H9 (cell line): Measurements from ENCODE around the gene MRPS34. TPM values are rescaled to one million over a fixed set of nuclear protein-coding genes. Genes with fewer than 3 reads are reported as not detected.

ENCODE experiments used
- DNase-seq: peaks from one replicate; pipeline ENCODE4 v3.0.0-alpha.2; 2017
- H2AFZ ChIP-seq: one replicate; pipeline ENCODE4 v1.6.1; 2013; ENCODE audit warnings: mild to moderate bottlenecking, low read length, control low read depth, moderate library complexity
- H2AK5ac ChIP-seq: 2 replicates; pipeline ENCODE4 v1.6.1; 2013; ENCODE audit warnings: low read length, control low read depth, mixed read lengths; ENCODE audit not compliant: insufficient read length
- H2BK120ac ChIP-seq: one replicate; pipeline ENCODE4 v1.6.1; 2013; ENCODE audit warnings: low read depth, mild to moderate bottlenecking, low read length, control low read depth, inconsistent platforms; ENCODE audit not compliant: poor library complexity, severe bottlenecking
- H2BK12ac ChIP-seq: 2 replicates; pipeline ENCODE4 v1.6.1; 2013; ENCODE audit warnings: low read length, control low read depth, mixed read lengths, low read depth; ENCODE audit not compliant: insufficient read length
- H2BK15ac ChIP-seq: 2 replicates; pipeline ENCODE4 v1.6.1; 2013; ENCODE audit warnings: low read depth, low read length, control low read depth
- H2BK20ac ChIP-seq: one replicate; pipeline ENCODE4 v1.6.1; 2013; ENCODE audit warnings: low read depth, mild to moderate bottlenecking, low read length, control low read depth, inconsistent platforms; ENCODE audit not compliant: poor library complexity, severe bottlenecking
- H2BK5ac ChIP-seq: 2 replicates; pipeline ENCODE4 v1.6.1; 2013; ENCODE audit warnings: low read length, control low read depth, mixed read lengths; ENCODE audit not compliant: insufficient read length
- H3K14ac ChIP-seq: 2 replicates; pipeline ENCODE4 v1.6.1; 2013; ENCODE audit warnings: low read length, control low read depth; ENCODE audit not compliant: insufficient read depth
- H3K18ac ChIP-seq: 2 replicates; pipeline ENCODE4 v1.6.1; 2013; ENCODE audit warnings: low read depth, mild to moderate bottlenecking, mixed read lengths, low read length, control low read depth; ENCODE audit not compliant: insufficient read length
- H3K23ac ChIP-seq: 2 replicates; pipeline ENCODE4 v1.6.1; 2013; ENCODE audit warnings: low read length, control low read depth, mixed read lengths, low read depth; ENCODE audit not compliant: insufficient read length
- H3K23me2 ChIP-seq: 2 replicates; pipeline ENCODE4 v1.6.1; 2013; ENCODE audit warnings: low read depth, mild to moderate bottlenecking, mixed read lengths, low read length, control low read depth; ENCODE audit not compliant: insufficient read length, poor library complexity, severe bottlenecking
- H3K27ac ChIP-seq: 2 replicates; pipeline ENCODE4 v1.5.1; 2013; ENCODE audit warnings: low read length, control low read depth, mixed read lengths, low read depth; ENCODE audit not compliant: insufficient read length
- H3K27me3 ChIP-seq: 2 replicates; pipeline ENCODE4 v1.6.1; 2013; ENCODE audit warnings: low read length, control low read depth, inconsistent platforms; ENCODE audit not compliant: insufficient read depth
- H3K4ac ChIP-seq: 2 replicates; pipeline ENCODE4 v1.6.1; 2013; ENCODE audit warnings: low read depth, mild to moderate bottlenecking, control low read depth, inconsistent platforms, low read length, moderate library complexity
- H3K4me1 ChIP-seq: 2 replicates; pipeline ENCODE4 v1.6.1; 2013; ENCODE audit warnings: low read length, control low read depth, inconsistent platforms; ENCODE audit not compliant: insufficient read depth
- H3K4me2 ChIP-seq: 2 replicates; pipeline ENCODE4 v1.6.1; 2013; ENCODE audit warnings: low read length, control low read depth, mixed read lengths; ENCODE audit not compliant: insufficient read length, insufficient read depth
- H3K56ac ChIP-seq: 2 replicates; pipeline ENCODE4 v1.6.1; 2013; ENCODE audit warnings: low read depth, mild to moderate bottlenecking, mixed read lengths, low read length, control low read depth; ENCODE audit not compliant: insufficient read length
- H3K79me1 ChIP-seq: 2 replicates; pipeline ENCODE4 v1.6.1; 2013; ENCODE audit warnings: low read depth, mild to moderate bottlenecking, moderate library complexity, low read length, control low read depth, inconsistent platforms; ENCODE audit not compliant: insufficient read depth, poor library complexity, severe bottlenecking
- H3K79me2 ChIP-seq: 2 replicates; pipeline ENCODE4 v1.6.1; 2013; ENCODE audit warnings: low read length, control low read depth, inconsistent platforms; ENCODE audit not compliant: insufficient read depth
- H3K9ac ChIP-seq: 2 replicates; pipeline ENCODE4 v1.6.1; 2013; ENCODE audit warnings: low read length, control low read depth, mixed read lengths; ENCODE audit not compliant: insufficient read length; ENCODE audit errors: extremely low read depth
- H3K9me3 ChIP-seq: one replicate; pipeline ENCODE4 v1.6.1; 2013; ENCODE audit warnings: low read depth, low read length, inconsistent platforms; ENCODE audit not compliant: control insufficient read depth
- H3T11ph ChIP-seq: one replicate; pipeline ENCODE4 v1.6.1; 2013; ENCODE audit warnings: mild to moderate bottlenecking, low read length, control low read depth, inconsistent platforms
- H4K20me1 ChIP-seq: one replicate; pipeline ENCODE4 v1.6.1; 2013; ENCODE audit not compliant: control insufficient read depth, insufficient read length, insufficient read depth
- H4K5ac ChIP-seq: 2 replicates; pipeline ENCODE4 v1.6.1; 2013; ENCODE audit warnings: low read depth, mild to moderate bottlenecking, mixed read lengths, low read length, control low read depth; ENCODE audit not compliant: insufficient read length
- H4K8ac ChIP-seq: replicated peaks from 2 replicates; pipeline ENCODE4 v1.6.1; 2013; ENCODE audit warnings: low read length, control low read depth, mixed read lengths, low read depth; ENCODE audit not compliant: insufficient read length
- H4K91ac ChIP-seq: 2 replicates; pipeline ENCODE4 v1.6.1; 2013; ENCODE audit warnings: low read depth, mild to moderate bottlenecking, moderate library complexity, mixed read lengths, low read length, control low read depth; ENCODE audit not compliant: insufficient read length
- H3K27ac Mint-ChIP-seq, 3 experiments: 2 replicates in 2 of 3; 3 replicates in 1 of 3; pipeline ENCODE4 v1.8.0; 2020 to 2021; ENCODE audit warnings: mixed read lengths in 3 of 3, mild to moderate bottlenecking in 1 of 3, moderate library complexity in 1 of 3
- H3K27me3 Mint-ChIP-seq: 2 replicates; pipeline ENCODE4 v1.8.0; 2021; ENCODE audit warnings: low read depth, mild to moderate bottlenecking, moderate library complexity, mixed read lengths
- H3K36me3 Mint-ChIP-seq, 3 experiments: 2 replicates in 2 of 3; 3 replicates in 1 of 3; pipeline ENCODE4 v1.8.0; 2020 to 2021; ENCODE audit warnings: low read depth in 3 of 3, mixed read lengths in 3 of 3; ENCODE audit not compliant: insufficient read depth in 1 of 3
- H3K4me1 Mint-ChIP-seq, 2 experiments: 2 replicates each; pipeline ENCODE4 v1.8.0; 2020; ENCODE audit warnings: mixed read lengths in 2 of 2
- H3K4me3 Mint-ChIP-seq, 2 experiments: 2 replicates in 1 of 2; 3 replicates in 1 of 2; pipeline ENCODE4 v1.8.0; 2020 to 2021; ENCODE audit warnings: mild to moderate bottlenecking in 2 of 2, mixed read lengths in 2 of 2, moderate library complexity in 1 of 2
- H3K9me3 Mint-ChIP-seq, 2 experiments: 2 replicates in 1 of 2; 3 replicates in 1 of 2; pipeline ENCODE4 v1.8.0; 2020; ENCODE audit warnings: mild to moderate bottlenecking in 2 of 2, mixed read lengths in 2 of 2, moderate library complexity in 1 of 2
- WGBS: extraction: QIAGEN DNeasy Blood & Tissue Kit; methylation state at CpG from one replicate; pipeline ENCODE4 v1.1.7; 2013; ENCODE audit warnings: missing lambda C conversion rate, low lambda C conversion rate, mixed read lengths; ENCODE audit not compliant: insufficient read length; ENCODE audit errors: extremely low coverage; 5-methylcytosine and 5-hydroxymethylcytosine counted together
- total RNA-seq: library from RNA; stranded (reverse); gene quantifications from 2 replicates; pipeline ENCODE4 v1.2.1, GENCODE V29; 2021
- TF ChIP-seq, protein P1 (sequence below): fragments of 200-600 bp; sonication (generic); conservative IDR thresholded peaks from 3 replicates; pipeline ENCODE4 v1.8.0; 2021; ENCODE audit warnings: antibody characterized with exemption, mild to moderate bottlenecking

MRPS34 gene
- total RNA-seq, 1 experiment from 2014 or later: 205 TPM

DNA sequence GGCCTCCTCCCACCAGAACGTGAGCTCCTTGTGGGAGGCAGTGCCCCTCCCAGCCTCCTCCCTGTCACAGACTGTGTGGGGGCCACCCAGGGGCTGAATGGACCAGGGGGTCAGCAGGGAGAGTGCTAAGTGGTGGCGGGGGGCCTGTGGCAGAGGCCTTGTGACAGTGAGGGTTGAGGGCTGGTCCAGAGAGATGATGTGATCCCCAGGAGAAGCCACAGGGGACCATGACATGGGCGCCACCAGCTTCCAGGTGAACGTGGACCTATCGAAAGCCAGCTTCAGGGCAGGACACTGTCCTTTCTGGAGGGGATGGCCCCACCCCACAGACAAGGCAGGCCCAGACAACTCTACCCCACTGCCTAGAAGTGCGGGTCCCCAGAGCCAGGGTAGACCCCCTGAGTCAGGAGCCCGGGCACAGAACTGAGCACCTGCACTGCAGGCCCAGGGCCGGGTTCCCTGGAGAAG, 6.3 kb upstream of the MRPS34 start:
- Histone ChIP-seq H3K14ac (no peak overlapping the region), H4K8ac (no peak overlapping the region), H3K79me2 (peaks cover 3% of the 10 kb centered on the region; the same call in 1 of the 2 replicates), H3K4ac (no peak overlapping the region), H3K79me1 (peaks cover 3% of the 10 kb centered on the region), H3K27ac (no peak overlapping the region), H2AK5ac (no peak overlapping the region), H3K9ac (no peak overlapping the region), H2BK20ac (no peak overlapping the region), H3K23me2 (peaks cover 5% of the 10 kb centered on the region), H3K27me3 (no peaks in the 10 kb centered on the region), H3K4me2 (no peak overlapping the region), H4K5ac (no peak overlapping the region), H3K18ac (no peak overlapping the region), H2BK15ac (no peak overlapping the region), H3T11ph (no peak overlapping the region), H4K91ac (no peak overlapping the region), H2BK120ac (no peak overlapping the region), H4K20me1 (no peaks in the 10 kb centered on the region), H3K4me1 (no peaks in the 10 kb centered on the region; the same call in 1 of the 2 replicates), H3K56ac (no peak overlapping the region), H2BK5ac (no peak overlapping the region), H3K9me3 (no peaks in the 10 kb centered on the region), H2BK12ac (no peak overlapping the region), H3K23ac (no peak overlapping the region), H2AFZ (no peak overlapping the region)
- Mint-ChIP-seq H3K27ac (peak overlapping the region in 1 of 3 experiments; percentile 12; a peak in 1 of 7 replicates), H3K4me1 (peaks cover 7 to 14% of the 10 kb centered on the region in 2 experiments), H3K4me3 (no peak overlapping the region), H3K36me3 (peaks cover 0 to 42% (median 8%) of the 10 kb centered on the region in 3 experiments; a peak in 4 of 7 replicates), H3K9me3 (no peaks in the 10 kb centered on the region), H3K27me3 (peaks cover 2% of the 10 kb centered on the region; the same call in 1 of the 2 replicates)
- TF ChIP-seq, protein P1, sequence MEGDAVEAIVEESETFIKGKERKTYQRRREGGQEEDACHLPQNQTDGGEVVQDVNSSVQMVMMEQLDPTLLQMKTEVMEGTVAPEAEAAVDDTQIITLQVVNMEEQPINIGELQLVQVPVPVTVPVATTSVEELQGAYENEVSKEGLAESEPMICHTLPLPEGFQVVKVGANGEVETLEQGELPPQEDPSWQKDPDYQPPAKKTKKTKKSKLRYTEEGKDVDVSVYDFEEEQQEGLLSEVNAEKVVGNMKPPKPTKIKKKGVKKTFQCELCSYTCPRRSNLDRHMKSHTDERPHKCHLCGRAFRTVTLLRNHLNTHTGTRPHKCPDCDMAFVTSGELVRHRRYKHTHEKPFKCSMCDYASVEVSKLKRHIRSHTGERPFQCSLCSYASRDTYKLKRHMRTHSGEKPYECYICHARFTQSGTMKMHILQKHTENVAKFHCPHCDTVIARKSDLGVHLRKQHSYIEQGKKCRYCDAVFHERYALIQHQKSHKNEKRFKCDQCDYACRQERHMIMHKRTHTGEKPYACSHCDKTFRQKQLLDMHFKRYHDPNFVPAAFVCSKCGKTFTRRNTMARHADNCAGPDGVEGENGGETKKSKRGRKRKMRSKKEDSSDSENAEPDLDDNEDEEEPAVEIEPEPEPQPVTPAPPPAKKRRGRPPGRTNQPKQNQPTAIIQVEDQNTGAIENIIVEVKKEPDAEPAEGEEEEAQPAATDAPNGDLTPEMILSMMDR: no peak
- no peak for DNase-seq
- WGBS: no CpG with 5 or more reads among the region's 8 CpGs
